Measurements from ENCODE around the gene PRKAG2. TPM values are rescaled to one million over a fixed set of nuclear protein-coding genes. Genes with fewer than 3 reads are reported as not detected.
A peak's percentile ranks its signal among the peaks of the same experiment; 100 is the strongest.

The PRKAG2 gene
- total RNA-seq, 1 donor from 2014 or later: 17.9 TPM

GRCh38 chr7:151923097-151923876, 46.4 kb upstream of the PRKAG2 start:
- DNase-seq (ENCODE audit: extremely low spot score, unreplicated experiment): no peak
- TF ChIP-seq, protein P1, sequence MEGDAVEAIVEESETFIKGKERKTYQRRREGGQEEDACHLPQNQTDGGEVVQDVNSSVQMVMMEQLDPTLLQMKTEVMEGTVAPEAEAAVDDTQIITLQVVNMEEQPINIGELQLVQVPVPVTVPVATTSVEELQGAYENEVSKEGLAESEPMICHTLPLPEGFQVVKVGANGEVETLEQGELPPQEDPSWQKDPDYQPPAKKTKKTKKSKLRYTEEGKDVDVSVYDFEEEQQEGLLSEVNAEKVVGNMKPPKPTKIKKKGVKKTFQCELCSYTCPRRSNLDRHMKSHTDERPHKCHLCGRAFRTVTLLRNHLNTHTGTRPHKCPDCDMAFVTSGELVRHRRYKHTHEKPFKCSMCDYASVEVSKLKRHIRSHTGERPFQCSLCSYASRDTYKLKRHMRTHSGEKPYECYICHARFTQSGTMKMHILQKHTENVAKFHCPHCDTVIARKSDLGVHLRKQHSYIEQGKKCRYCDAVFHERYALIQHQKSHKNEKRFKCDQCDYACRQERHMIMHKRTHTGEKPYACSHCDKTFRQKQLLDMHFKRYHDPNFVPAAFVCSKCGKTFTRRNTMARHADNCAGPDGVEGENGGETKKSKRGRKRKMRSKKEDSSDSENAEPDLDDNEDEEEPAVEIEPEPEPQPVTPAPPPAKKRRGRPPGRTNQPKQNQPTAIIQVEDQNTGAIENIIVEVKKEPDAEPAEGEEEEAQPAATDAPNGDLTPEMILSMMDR (conservative IDR thresholded peaks at IDR 0.05): no peak
- H3K36me3 Mint-ChIP-seq: no peaks in the 10 kb centered on the region
- peaks cover 5% of the 10 kb centered on the region for H3K9me3 Mint-ChIP-seq
- H3K27me3 Mint-ChIP-seq: peaks cover 9% of the 10 kb centered on the region
- H3K4me1 Mint-ChIP-seq (ENCODE audit: unreplicated experiment): peaks cover 15% of the 10 kb centered on the region
- no peak overlapping the region for H3K4me3 Mint-ChIP-seq
- H3K27ac Mint-ChIP-seq: no peak overlapping the region

- Mint-ChIP-seq H3K36me3 (no peaks in the 10 kb centered on the region), H3K4me1 (ENCODE audit: unreplicated experiment) (peaks cover 15% of the 10 kb centered on the region), H3K4me3 (no peak overlapping the region), H3K9me3 (peaks cover 5% of the 10 kb centered on the region), H3K27me3 (peaks cover 9% of the 10 kb centered on the region), H3K27ac (peak overlapping the region; percentile 18)
- no peak for DNase-seq (ENCODE audit: extremely low spot score, unreplicated experiment)
- TF ChIP-seq, protein P1 (conservative IDR thresholded peaks at IDR 0.05): no peak
Observed at GRCh38 chr7:151921451-151921850, 44.5 kb upstream of the PRKAG2 start.

DNA sequence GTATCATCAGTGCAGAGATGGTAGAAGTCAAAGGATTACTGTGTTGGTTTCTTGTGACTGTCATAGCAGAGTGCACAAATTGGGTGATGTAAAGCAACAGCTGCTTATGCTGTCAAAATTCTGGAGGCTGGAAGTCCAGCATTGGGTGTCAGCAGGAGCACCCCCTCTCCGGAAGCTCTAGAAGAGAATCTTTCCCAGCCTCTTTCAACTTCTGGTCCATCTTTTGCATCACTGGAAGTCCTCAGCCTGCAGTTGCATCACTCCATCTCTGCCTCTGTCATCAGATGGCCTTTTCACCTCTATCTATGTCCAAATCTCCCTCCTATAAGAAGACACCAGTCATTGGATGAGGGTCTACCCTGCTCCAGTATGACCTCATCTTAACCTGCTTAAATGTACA, 43.6 kb upstream of the PRKAG2 start:
- no peak overlapping the region for H3K4me3 Mint-ChIP-seq
- peaks cover 2% of the 10 kb centered on the region for H3K9me3 Mint-ChIP-seq
- H3K27ac Mint-ChIP-seq: no peak overlapping the region
- peaks cover 9% of the 10 kb centered on the region for H3K4me1 Mint-ChIP-seq (ENCODE audit: unreplicated experiment)
- TF ChIP-seq, protein P1 (conservative IDR thresholded peaks at IDR 0.05): no peak
- peaks cover 14% of the 10 kb centered on the region for H3K27me3 Mint-ChIP-seq
- no peaks in the 10 kb centered on the region for H3K36me3 Mint-ChIP-seq
- no peak for DNase-seq (ENCODE audit: extremely low spot score, unreplicated experiment)

DNA sequence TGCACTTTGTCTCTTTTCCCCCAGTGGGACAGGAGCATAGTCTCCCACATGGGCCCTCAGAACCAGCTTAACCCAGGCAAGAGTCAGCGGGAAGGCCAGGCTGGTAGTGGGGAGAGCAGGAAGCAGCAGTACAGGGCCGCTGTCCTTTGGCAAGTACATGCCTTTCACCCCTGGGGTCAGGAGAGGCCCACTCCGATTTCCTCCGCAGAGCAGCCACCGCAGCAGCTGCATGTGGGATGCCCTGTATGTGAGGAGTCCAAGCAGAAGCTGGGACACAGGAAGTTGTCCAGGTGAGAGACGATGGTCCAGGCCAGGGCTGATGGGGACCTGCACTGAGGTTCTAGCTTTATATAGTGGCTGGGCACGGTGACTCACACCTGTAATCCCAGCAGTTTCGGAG, 42.7 kb upstream of the PRKAG2 start:
- Mint-ChIP-seq H3K27me3 (peaks cover 14% of the 10 kb centered on the region), H3K36me3 (no peaks in the 10 kb centered on the region), H3K4me1 (ENCODE audit: unreplicated experiment) (peaks cover 6% of the 10 kb centered on the region), H3K4me3 (no peak overlapping the region), H3K27ac (no peak overlapping the region), H3K9me3 (no peaks in the 10 kb centered on the region)
- TF ChIP-seq, protein P1 (conservative IDR thresholded peaks at IDR 0.05): no peak
- no peak for DNase-seq (ENCODE audit: extremely low spot score, unreplicated experiment)

- Mint-ChIP-seq H3K36me3 (no peaks in the 10 kb centered on the region), H3K27ac (no peak overlapping the region), H3K4me3 (no peak overlapping the region), H3K27me3 (peaks cover 18% of the 10 kb centered on the region), H3K4me1 (ENCODE audit: unreplicated experiment) (peaks cover 6% of the 10 kb centered on the region), H3K9me3 (peaks cover 7% of the 10 kb centered on the region)
- TF ChIP-seq, protein P1 (conservative IDR thresholded peaks at IDR 0.05): no peak
- no peak for DNase-seq (ENCODE audit: extremely low spot score, unreplicated experiment)
Observed at GRCh38 chr7:151918510-151918843, 41.6 kb upstream of the PRKAG2 start.

Data from type B pancreatic cell (in vitro differentiated cells).